Stimulated activated CD4-positive, alpha-beta T cell treated with anti-CD3 and anti-CD28 coated beads, Interleukin-2, amount 100 ng/mL, for 4 hours (primary cell): Measurements from ENCODE around the gene CCDC134.

Experiments
- DNase-seq: peaks from one replicate; pipeline ENCODE4 v3.0.0-alpha.2; 2020; ENCODE audit warnings: low read depth

CCDC134 gene

GRCh38 chr22:41800348-41801146 lies at the start of gene CCDC134:
Gene CCDC134 (plus strand): TSS chr22:41800679. CDS start chr22:41808891, 8,212 bp downstream.
- DNase-seq = peak; percentile 78

- no peak for DNase-seq
These were observed 48.2 kb upstream of the CCDC134 start for GRCh38 chr22:41752011-41752970.

GRCh38 chr22:41753984-41754383 lies 46.5 kb upstream of the CCDC134 start:
- no peak for DNase-seq

- no peak for DNase-seq
These were observed 43.0 kb upstream of the CCDC134 start for GRCh38 chr22:41757502-41757901.

- DNase-seq = no peak
These were observed 42.2 kb upstream of the CCDC134 start for GRCh38 chr22:41758231-41758630.

- no peak for DNase-seq
These were observed 37.3 kb upstream of the CCDC134 start for GRCh38 chr22:41762980-41763779.

- DNase-seq = no peak
These were observed 34.0 kb upstream of the CCDC134 start for GRCh38 chr22:41766476-41766875.

GRCh38 chr22:41768430-41768829 lies 32.0 kb upstream of the CCDC134 start:
- no peak for DNase-seq

- no peak for DNase-seq
These were observed 29.6 kb upstream of the CCDC134 start for GRCh38 chr22:41770715-41771468.

- DNase-seq = no peak
These were observed 28.3 kb upstream of the CCDC134 start for GRCh38 chr22:41772198-41772597.

GRCh38 chr22:41772645-41773044 lies 27.8 kb upstream of the CCDC134 start:
- no peak for DNase-seq

GRCh38 chr22:41775338-41775737 lies 25.1 kb upstream of the CCDC134 start:
- no peak for DNase-seq

- no peak for DNase-seq
These were observed 24.5 kb upstream of the CCDC134 start for GRCh38 chr22:41775976-41776375.

- DNase-seq = no peak
These were observed 24.1 kb upstream of the CCDC134 start for GRCh38 chr22:41776381-41776780.

- DNase-seq = no peak
These were observed 22.6 kb upstream of the CCDC134 start for GRCh38 chr22:41777749-41778425.

GRCh38 chr22:41779929-41780505 lies 20.5 kb upstream of the CCDC134 start:
- no peak for DNase-seq

- DNase-seq = peak; percentile 75
These were observed 19.6 kb upstream of the CCDC134 start for GRCh38 chr22:41780746-41781505.

GRCh38 chr22:41781507-41781906 lies 19.0 kb upstream of the CCDC134 start:
- no peak for DNase-seq

- DNase-seq = no peak
These were observed 18.2 kb upstream of the CCDC134 start for GRCh38 chr22:41782316-41782715.

- no peak for DNase-seq
These were observed 17.7 kb upstream of the CCDC134 start for GRCh38 chr22:41782751-41783150.
